ENCODE results near the gene ATP5F1D.
A peak's percentile ranks its signal among the peaks of the same experiment; 100 is the strongest.

ATP5F1D gene

GRCh38 chr19:1248786-1249297 is 7.3 kb downstream of the ATP5F1D start:
- Histone ChIP-seq H3K4me2 (peak overlapping the region; percentile 29; the same call in 1 of the 2 replicates), H3K4me1 (ENCODE audit: low read depth, poor library complexity, severe bottlenecking) (peaks cover 21% of the 10 kb centered on the region), H3K9ac (peak overlapping the region; percentile 87), H4K20me1 (ENCODE audit: insufficient read depth) (no peaks in the 10 kb centered on the region), H3K79me2 (ENCODE audit: insufficient read depth, low read depth) (no peaks in the 10 kb centered on the region), H3K27me3 (ENCODE audit: insufficient read depth, low read depth) (no peaks in the 10 kb centered on the region), H3K4me3 (IDR thresholded peaks at IDR 0.05; ENCODE audit: insufficient read depth, low read depth, low read length) (no peak overlapping the region), H3K36me3 (ENCODE audit: insufficient read depth) (no peaks in the 10 kb centered on the region), H3K27ac (peak overlapping the region; percentile 91), H2AFZ (ENCODE audit: low read depth) (peak overlapping the region; percentile 47; the same call in 1 of the 2 replicates)
- TF ChIP-seq CTCF (conservative IDR thresholded peaks at IDR 0.05; ENCODE audit: low read depth, low read length) = peak; percentile 76

GRCh38 chr19:1249298-1249989 is 7.9 kb downstream of the ATP5F1D start:
- no peak overlapping the region for H2AFZ ChIP-seq (ENCODE audit: low read depth)
- no peaks in the 10 kb centered on the region for H3K36me3 ChIP-seq (ENCODE audit: insufficient read depth)
- H3K4me3 ChIP-seq (IDR thresholded peaks at IDR 0.05; ENCODE audit: insufficient read depth, low read depth, low read length) = no peak overlapping the region
- peaks cover 17% of the 10 kb centered on the region for H3K4me1 ChIP-seq (ENCODE audit: low read depth, poor library complexity, severe bottlenecking)
- peak overlapping the region; percentile 68 for H3K4me2 ChIP-seq
- no peaks in the 10 kb centered on the region for H3K79me2 ChIP-seq (ENCODE audit: insufficient read depth, low read depth)
- H3K9ac ChIP-seq = peak overlapping the region; percentile 87
- no peaks in the 10 kb centered on the region for H4K20me1 ChIP-seq (ENCODE audit: insufficient read depth)
- peak overlapping the region; percentile 91 for H3K27ac ChIP-seq
- TF ChIP-seq CTCF (conservative IDR thresholded peaks at IDR 0.05; ENCODE audit: low read depth, low read length) = no peak
- H3K27me3 ChIP-seq (ENCODE audit: insufficient read depth, low read depth) = no peaks in the 10 kb centered on the region

GRCh38 chr19:1249990-1250436 is 8.5 kb downstream of the ATP5F1D start:
- Histone ChIP-seq H3K27ac (no peak overlapping the region), H3K4me2 (peak overlapping the region; percentile 68), H3K27me3 (ENCODE audit: insufficient read depth, low read depth) (no peaks in the 10 kb centered on the region), H3K9ac (peak overlapping the region; percentile 35; the same call in 1 of the 2 replicates), H3K79me2 (ENCODE audit: insufficient read depth, low read depth) (no peaks in the 10 kb centered on the region), H3K4me3 (IDR thresholded peaks at IDR 0.05; ENCODE audit: insufficient read depth, low read depth, low read length) (no peak overlapping the region), H4K20me1 (ENCODE audit: insufficient read depth) (no peaks in the 10 kb centered on the region), H3K36me3 (ENCODE audit: insufficient read depth) (no peaks in the 10 kb centered on the region; the same call in 1 of the 2 replicates), H2AFZ (ENCODE audit: low read depth) (no peak overlapping the region), H3K4me1 (ENCODE audit: low read depth, poor library complexity, severe bottlenecking) (peaks cover 11% of the 10 kb centered on the region)
- TF ChIP-seq CTCF (conservative IDR thresholded peaks at IDR 0.05; ENCODE audit: low read depth, low read length) = no peak

GRCh38 chr19:1250437-1251260 is 9.1 kb downstream of the ATP5F1D start:
- H3K36me3 ChIP-seq (ENCODE audit: insufficient read depth) = no peaks in the 10 kb centered on the region; the same call in 1 of the 2 replicates
- no peaks in the 10 kb centered on the region for H4K20me1 ChIP-seq (ENCODE audit: insufficient read depth)
- no peak for TF ChIP-seq CTCF (conservative IDR thresholded peaks at IDR 0.05; ENCODE audit: low read depth, low read length)
- peaks cover 10% of the 10 kb centered on the region for H3K4me1 ChIP-seq (ENCODE audit: low read depth, poor library complexity, severe bottlenecking)
- H3K27ac ChIP-seq = no peak overlapping the region
- H2AFZ ChIP-seq (ENCODE audit: low read depth) = no peak overlapping the region
- no peak overlapping the region for H3K9ac ChIP-seq
- H3K79me2 ChIP-seq (ENCODE audit: insufficient read depth, low read depth) = no peaks in the 10 kb centered on the region
- H3K27me3 ChIP-seq (ENCODE audit: insufficient read depth, low read depth) = no peaks in the 10 kb centered on the region
- H3K4me3 ChIP-seq (IDR thresholded peaks at IDR 0.05; ENCODE audit: insufficient read depth, low read depth, low read length) = no peak overlapping the region
- no peak overlapping the region for H3K4me2 ChIP-seq
